ENCODE measurements around the gene ANKRD16.

- no peak for TF ChIP-seq POLR2AphosphoS5 (IDR thresholded peaks at IDR 0.05; ENCODE audit: low read depth, low read length)
- no peak for TF ChIP-seq POLR2A (IDR thresholded peaks at IDR 0.05; ENCODE audit: low read depth, low read length)
- no peak for TF ChIP-seq TAF1 (IDR thresholded peaks at IDR 0.05; ENCODE audit: borderline replicate concordance, low read depth, low read length)
Measured at GRCh38 chr10:5937016-5937415, 47.3 kb upstream of the ANKRD16 start.
